Neuronal stem cell (in vitro differentiated cells): Measurements from ENCODE around the gene ABCB7. TPM values are rescaled to one million over a fixed set of nuclear protein-coding genes. Genes with fewer than 3 reads are reported as not detected.

Source experiments
- small RNA-seq: library from polyadenylated mRNA; stranded (forward); fragments of <200 nt; extraction: miRNeasy Mini kit (QIAGEN cat#:217004); gene quantifications from one replicate; pipeline ENCODE3, GENCODE V24; 2013; ENCODE audit not compliant: insufficient read depth

The ABCB7 gene

Small RNA genes lying within 50 kb of the gene (small RNA-seq; reads per million reads assigned to genes)
- not detected for gene BUD31P2
- not detected for gene RNU6-562P
